SK-N-SH treated with all-trans-retinoic acid at 6 μM for 48 hours (cell line): Measurements from ENCODE around the gene NOD2.

ENCODE experiments used
- ATAC-seq: fragments of 200-7000 bp; cut with Tn5 transposase; 3 replicates; pipeline ENCODE4 v1.9.1; 2020; ENCODE audit warnings: mild to moderate bottlenecking, moderate library complexity
- ARNTL ChIP-seq: fragments of 450-650 bp; formaldehyde crosslinking; IDR thresholded peaks from 2 replicates; pipeline ENCODE4 v1.5.0; 2020; ENCODE audit warnings: low read depth, mild to moderate bottlenecking, moderate library complexity, borderline replicate concordance
- BACH2 ChIP-seq: fragments of 250-450 bp; sonication (Bioruptor Pico); IDR thresholded peaks from 2 replicates; pipeline ENCODE4 v1.9.0; 2021; ENCODE audit warnings: mild to moderate bottlenecking, borderline replicate concordance
- CREB5 ChIP-seq: fragments of 250-450 bp; sonication (Bioruptor Pico); IDR thresholded peaks from 2 replicates; pipeline ENCODE4 v1.5.1; 2020; ENCODE audit warnings: low read depth, mild to moderate bottlenecking, moderate library complexity
- CSDC2 ChIP-seq: fragments of 250-450 bp; sonication (Bioruptor Pico); IDR thresholded peaks from 2 replicates; pipeline ENCODE4 v1.5.0; 2020; ENCODE audit warnings: mild to moderate bottlenecking, moderate library complexity
- ESRRG ChIP-seq: fragments of 250-450 bp; sonication (Bioruptor Pico); IDR thresholded peaks from 2 replicates; pipeline ENCODE4 v1.6.1; 2021; ENCODE audit warnings: mild to moderate bottlenecking
- GLIS3 ChIP-seq: fragments of 250-450 bp; sonication (Bioruptor Pico); IDR thresholded peaks from 2 replicates; pipeline ENCODE4 v1.5.0; 2020; ENCODE audit warnings: mild to moderate bottlenecking, moderate library complexity
- ISL1 ChIP-seq: fragments of 250-450 bp; sonication (Bioruptor Pico); IDR thresholded peaks from 2 replicates; pipeline ENCODE4 v2.1.2; 2022; ENCODE audit warnings: mild to moderate bottlenecking, moderate library complexity
- OSR1 ChIP-seq: fragments of 250-450 bp; sonication (Bioruptor Pico); IDR thresholded peaks from 2 replicates; pipeline ENCODE4 v1.8.0; 2022; ENCODE audit warnings: moderate library complexity, mild to moderate bottlenecking, inconsistent platforms
- PPARA ChIP-seq: fragments of 250-450 bp; sonication (Bioruptor Pico); IDR thresholded peaks from 2 replicates; pipeline ENCODE4 v1.5.0; 2020; ENCODE audit warnings: mild to moderate bottlenecking, borderline replicate concordance
- RARB ChIP-seq: fragments of 250-450 bp; sonication (Bioruptor Pico); IDR thresholded peaks from 2 replicates; pipeline ENCODE4 v1.8.0; 2021; ENCODE audit warnings: mild to moderate bottlenecking, moderate library complexity
- TCF4 ChIP-seq: fragments of 250-450 bp; sonication (Bioruptor Pico); IDR thresholded peaks from 2 replicates; pipeline ENCODE4 v1.8.0; 2021; ENCODE audit warnings: mild to moderate bottlenecking, moderate library complexity, borderline replicate concordance
- TOX ChIP-seq: fragments of 250-450 bp; sonication (Bioruptor Pico); IDR thresholded peaks from 2 replicates; pipeline ENCODE4 v1.8.0; 2021; ENCODE audit warnings: mild to moderate bottlenecking, moderate library complexity, borderline replicate concordance
- ZC3H10 ChIP-seq: fragments of 250-450 bp; sonication (Bioruptor Pico); IDR thresholded peaks from 2 replicates; pipeline ENCODE4 v1.5.1; 2021; ENCODE audit warnings: mild to moderate bottlenecking, moderate library complexity
- ZFP3 ChIP-seq: fragments of 250-450 bp; sonication (Bioruptor Pico); IDR thresholded peaks from 2 replicates; pipeline ENCODE4 v1.5.0; 2020; ENCODE audit warnings: mild to moderate bottlenecking, moderate library complexity
- ZFP30 ChIP-seq: fragments of 450-650 bp; formaldehyde crosslinking; IDR thresholded peaks from 2 replicates; pipeline ENCODE4 v1.5.0; 2022; ENCODE audit warnings: mild to moderate bottlenecking, moderate library complexity
- ZNF565 ChIP-seq: fragments of 450-650 bp; formaldehyde crosslinking; conservative IDR thresholded peaks from 2 replicates; pipeline ENCODE4 v1.5.0; 2020; ENCODE audit warnings: low read depth, mild to moderate bottlenecking, moderate library complexity
- ZNF70 ChIP-seq: fragments of 450-650 bp; formaldehyde crosslinking; IDR thresholded peaks from 2 replicates; pipeline ENCODE4 v1.5.0; 2020; ENCODE audit warnings: mild to moderate bottlenecking, moderate library complexity
- ZNF8 ChIP-seq: fragments of 450-650 bp; formaldehyde crosslinking; IDR thresholded peaks from 2 replicates; pipeline ENCODE4 v1.5.0; 2020; ENCODE audit warnings: mild to moderate bottlenecking, moderate library complexity
- TF ChIP-seq, protein P1 (sequence below): fragments of 250-450 bp; sonication (Bioruptor Pico); IDR thresholded peaks from 2 replicates; pipeline ENCODE4 v1.8.0; 2020; ENCODE audit warnings: mild to moderate bottlenecking, moderate library complexity, borderline replicate concordance
- TF ChIP-seq, protein P2 (sequence below): fragments of 250-450 bp; sonication (Bioruptor Pico); IDR thresholded peaks from 2 replicates; pipeline ENCODE4 v1.5.0; 2020; ENCODE audit warnings: mild to moderate bottlenecking, moderate library complexity
- TF ChIP-seq, protein P3 (sequence below): fragments of 250-450 bp; sonication (Bioruptor Pico); IDR thresholded peaks from 2 replicates; pipeline ENCODE4 v1.5.1; 2021; ENCODE audit warnings: mild to moderate bottlenecking, moderate library complexity
- TF ChIP-seq, protein P4 (sequence below): fragments of 250-450 bp; sonication (Bioruptor Pico); IDR thresholded peaks from 2 replicates; pipeline ENCODE4 v1.8.0; 2021; ENCODE audit warnings: low read depth, mild to moderate bottlenecking, moderate library complexity, borderline replicate concordance

The NOD2 gene

GRCh38 chr16:50657241-50657640, 36.2 kb upstream of the NOD2 start:
- no peak for ATAC-seq
- no peak for TF ChIP-seq RARB (CRISPR knock-in tag)
- no peak for TF ChIP-seq ISL1 (CRISPR knock-in tag)
- TF ChIP-seq CSDC2 (CRISPR knock-in tag), result no peak
- no peak for TF ChIP-seq TOX
- no peak for TF ChIP-seq GLIS3 (CRISPR knock-in tag)
- TF ChIP-seq ZFP3 (CRISPR knock-in tag), result no peak
- no peak for TF ChIP-seq PPARA
- TF ChIP-seq, protein P1, sequence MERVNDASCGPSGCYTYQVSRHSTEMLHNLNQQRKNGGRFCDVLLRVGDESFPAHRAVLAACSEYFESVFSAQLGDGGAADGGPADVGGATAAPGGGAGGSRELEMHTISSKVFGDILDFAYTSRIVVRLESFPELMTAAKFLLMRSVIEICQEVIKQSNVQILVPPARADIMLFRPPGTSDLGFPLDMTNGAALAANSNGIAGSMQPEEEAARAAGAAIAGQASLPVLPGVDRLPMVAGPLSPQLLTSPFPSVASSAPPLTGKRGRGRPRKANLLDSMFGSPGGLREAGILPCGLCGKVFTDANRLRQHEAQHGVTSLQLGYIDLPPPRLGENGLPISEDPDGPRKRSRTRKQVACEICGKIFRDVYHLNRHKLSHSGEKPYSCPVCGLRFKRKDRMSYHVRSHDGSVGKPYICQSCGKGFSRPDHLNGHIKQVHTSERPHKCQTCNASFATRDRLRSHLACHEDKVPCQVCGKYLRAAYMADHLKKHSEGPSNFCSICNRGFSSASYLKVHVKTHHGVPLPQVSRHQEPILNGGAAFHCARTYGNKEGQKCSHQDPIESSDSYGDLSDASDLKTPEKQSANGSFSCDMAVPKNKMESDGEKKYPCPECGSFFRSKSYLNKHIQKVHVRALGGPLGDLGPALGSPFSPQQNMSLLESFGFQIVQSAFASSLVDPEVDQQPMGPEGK (CRISPR knock-in tag), result no peak
- no peak for TF ChIP-seq TCF4 (CRISPR knock-in tag)
- TF ChIP-seq ARNTL, result no peak
- no peak for TF ChIP-seq CREB5 (CRISPR knock-in tag)
- no peak for TF ChIP-seq ZNF70 (CRISPR knock-in tag)

DNA sequence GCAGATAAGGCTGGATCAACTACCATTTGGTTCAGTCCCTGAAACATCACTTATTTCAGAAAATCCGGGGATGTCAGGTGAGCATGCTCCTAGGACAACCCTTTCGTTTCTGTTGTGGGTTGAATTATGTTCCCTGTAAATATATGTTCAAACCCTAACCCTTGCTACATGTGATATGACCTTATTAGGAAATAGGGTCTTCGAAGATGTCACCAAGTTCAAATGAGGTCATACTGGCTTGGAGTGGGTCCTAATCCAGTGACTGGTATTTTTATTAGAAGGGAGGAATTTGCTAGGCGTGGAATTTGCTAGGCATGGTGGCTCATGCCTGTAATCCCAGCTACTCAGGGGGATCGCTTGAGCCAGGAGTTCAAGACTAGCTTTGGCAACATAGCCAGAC, 33.6 kb upstream of the NOD2 start:
- ATAC-seq, result no peak
- TF ChIP-seq RARB (CRISPR knock-in tag) (no peak), ESRRG (CRISPR knock-in tag) (no peak), CREB5 (CRISPR knock-in tag) (no peak), ZFP30 (CRISPR knock-in tag) (no peak), OSR1 (CRISPR knock-in tag) (no peak), PPARA (no peak), ZFP3 (CRISPR knock-in tag) (no peak), CSDC2 (CRISPR knock-in tag) (no peak), ZNF565 (no peak), GLIS3 (CRISPR knock-in tag) (no peak), TOX (no peak)
- TF ChIP-seq, protein P2, sequence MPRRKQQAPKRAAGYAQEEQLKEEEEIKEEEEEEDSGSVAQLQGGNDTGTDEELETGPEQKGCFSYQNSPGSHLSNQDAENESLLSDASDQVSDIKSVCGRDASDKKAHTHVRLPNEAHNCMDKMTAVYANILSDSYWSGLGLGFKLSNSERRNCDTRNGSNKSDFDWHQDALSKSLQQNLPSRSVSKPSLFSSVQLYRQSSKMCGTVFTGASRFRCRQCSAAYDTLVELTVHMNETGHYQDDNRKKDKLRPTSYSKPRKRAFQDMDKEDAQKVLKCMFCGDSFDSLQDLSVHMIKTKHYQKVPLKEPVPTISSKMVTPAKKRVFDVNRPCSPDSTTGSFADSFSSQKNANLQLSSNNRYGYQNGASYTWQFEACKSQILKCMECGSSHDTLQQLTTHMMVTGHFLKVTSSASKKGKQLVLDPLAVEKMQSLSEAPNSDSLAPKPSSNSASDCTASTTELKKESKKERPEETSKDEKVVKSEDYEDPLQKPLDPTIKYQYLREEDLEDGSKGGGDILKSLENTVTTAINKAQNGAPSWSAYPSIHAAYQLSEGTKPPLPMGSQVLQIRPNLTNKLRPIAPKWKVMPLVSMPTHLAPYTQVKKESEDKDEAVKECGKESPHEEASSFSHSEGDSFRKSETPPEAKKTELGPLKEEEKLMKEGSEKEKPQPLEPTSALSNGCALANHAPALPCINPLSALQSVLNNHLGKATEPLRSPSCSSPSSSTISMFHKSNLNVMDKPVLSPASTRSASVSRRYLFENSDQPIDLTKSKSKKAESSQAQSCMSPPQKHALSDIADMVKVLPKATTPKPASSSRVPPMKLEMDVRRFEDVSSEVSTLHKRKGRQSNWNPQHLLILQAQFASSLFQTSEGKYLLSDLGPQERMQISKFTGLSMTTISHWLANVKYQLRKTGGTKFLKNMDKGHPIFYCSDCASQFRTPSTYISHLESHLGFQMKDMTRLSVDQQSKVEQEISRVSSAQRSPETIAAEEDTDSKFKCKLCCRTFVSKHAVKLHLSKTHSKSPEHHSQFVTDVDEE (CRISPR knock-in tag), result no peak
- TF ChIP-seq, protein P3, sequence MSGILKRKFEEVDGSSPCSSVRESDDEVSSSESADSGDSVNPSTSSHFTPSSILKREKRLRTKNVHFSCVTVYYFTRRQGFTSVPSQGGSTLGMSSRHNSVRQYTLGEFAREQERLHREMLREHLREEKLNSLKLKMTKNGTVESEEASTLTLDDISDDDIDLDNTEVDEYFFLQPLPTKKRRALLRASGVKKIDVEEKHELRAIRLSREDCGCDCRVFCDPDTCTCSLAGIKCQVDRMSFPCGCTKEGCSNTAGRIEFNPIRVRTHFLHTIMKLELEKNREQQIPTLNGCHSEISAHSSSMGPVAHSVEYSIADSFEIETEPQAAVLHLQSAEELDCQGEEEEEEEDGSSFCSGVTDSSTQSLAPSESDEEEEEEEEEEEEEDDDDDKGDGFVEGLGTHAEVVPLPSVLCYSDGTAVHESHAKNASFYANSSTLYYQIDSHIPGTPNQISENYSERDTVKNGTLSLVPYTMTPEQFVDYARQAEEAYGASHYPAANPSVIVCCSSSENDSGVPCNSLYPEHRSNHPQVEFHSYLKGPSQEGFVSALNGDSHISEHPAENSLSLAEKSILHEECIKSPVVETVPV (CRISPR knock-in tag), result no peak

DNA sequence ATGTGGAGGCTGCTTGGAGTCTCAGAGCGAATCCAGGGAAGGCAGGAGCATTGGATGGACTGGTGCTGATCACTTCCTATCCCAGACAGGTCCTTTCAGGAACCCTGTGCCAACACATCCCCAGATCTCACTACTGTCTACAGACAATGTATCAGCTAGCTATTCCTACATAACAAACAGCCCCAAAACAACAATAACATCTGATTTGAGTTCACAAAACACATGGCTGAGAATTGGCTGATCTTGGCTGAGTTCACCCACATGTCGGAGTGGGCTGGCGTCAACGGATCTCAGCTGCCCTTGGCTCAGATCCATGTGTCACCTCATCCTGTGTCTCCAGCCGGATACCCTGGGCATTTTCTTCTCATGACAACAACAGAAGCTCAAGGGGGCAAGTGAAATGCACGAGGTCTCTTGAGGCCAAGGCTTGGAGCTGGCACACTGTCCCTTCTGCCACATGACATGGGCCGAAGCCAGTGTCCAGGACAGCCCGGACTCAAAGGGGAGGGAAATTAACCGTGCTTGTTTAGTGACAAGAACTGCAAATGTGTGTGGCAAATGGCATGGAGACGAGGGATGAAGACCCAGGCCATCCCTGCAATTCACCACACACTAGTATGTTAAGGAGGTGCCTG, 31.0 kb upstream of the NOD2 start:
- no peak for ATAC-seq
- TF ChIP-seq RARB (CRISPR knock-in tag), result no peak
- no peak for TF ChIP-seq ARNTL
- TF ChIP-seq, protein P3 (CRISPR knock-in tag), result no peak
- TF ChIP-seq ZNF70 (CRISPR knock-in tag), result no peak
- no peak for TF ChIP-seq TCF4 (CRISPR knock-in tag)
- no peak for TF ChIP-seq ZNF8 (CRISPR knock-in tag)
- TF ChIP-seq OSR1 (CRISPR knock-in tag), result no peak
- no peak for TF ChIP-seq BACH2 (CRISPR knock-in tag)
- TF ChIP-seq ZC3H10 (CRISPR knock-in tag), result no peak
- TF ChIP-seq CSDC2 (CRISPR knock-in tag), result no peak
- no peak for TF ChIP-seq ISL1 (CRISPR knock-in tag)
- TF ChIP-seq ZNF565, result no peak
- TF ChIP-seq GLIS3 (CRISPR knock-in tag), result no peak
- TF ChIP-seq, protein P4, sequence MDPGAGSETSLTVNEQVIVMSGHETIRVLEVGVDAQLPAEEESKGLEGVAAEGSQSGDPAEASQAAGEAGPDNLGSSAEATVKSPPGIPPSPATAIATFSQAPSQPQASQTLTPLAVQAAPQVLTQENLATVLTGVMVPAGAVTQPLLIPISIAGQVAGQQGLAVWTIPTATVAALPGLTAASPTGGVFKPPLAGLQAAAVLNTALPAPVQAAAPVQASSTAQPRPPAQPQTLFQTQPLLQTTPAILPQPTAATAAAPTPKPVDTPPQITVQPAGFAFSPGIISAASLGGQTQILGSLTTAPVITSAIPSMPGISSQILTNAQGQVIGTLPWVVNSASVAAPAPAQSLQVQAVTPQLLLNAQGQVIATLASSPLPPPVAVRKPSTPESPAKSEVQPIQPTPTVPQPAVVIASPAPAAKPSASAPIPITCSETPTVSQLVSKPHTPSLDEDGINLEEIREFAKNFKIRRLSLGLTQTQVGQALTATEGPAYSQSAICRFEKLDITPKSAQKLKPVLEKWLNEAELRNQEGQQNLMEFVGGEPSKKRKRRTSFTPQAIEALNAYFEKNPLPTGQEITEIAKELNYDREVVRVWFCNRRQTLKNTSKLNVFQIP (CRISPR knock-in tag), result no peak
- TF ChIP-seq CREB5 (CRISPR knock-in tag), result no peak
- TF ChIP-seq PPARA, result no peak
